HK-2 (cell line): Measurements from ENCODE around the gene TCF7.

Experiments
- DNase-seq: peaks from one replicate; pipeline ENCODE4 v3.0.0-alpha.2; 2018; ENCODE audit not compliant: unreplicated experiment

TCF7 gene

GRCh38 chr5:134113363-134113889 is 1.1 kb upstream of the TCF7 start:
- no peak for DNase-seq

GRCh38 chr5:134114886-134115805 is 665 bp downstream of the TCF7 start:
- DNase-seq: peak; percentile 25

GRCh38 chr5:134115806-134116175 is 1.3 kb downstream of the TCF7 start:
- DNase-seq: no peak

- DNase-seq: no peak
These were observed 1.8 kb downstream of the TCF7 start for GRCh38 chr5:134116286-134116685.

GRCh38 chr5:134116789-134117761 is 2.6 kb downstream of the TCF7 start:
- DNase-seq: no peak

- no peak for DNase-seq
These were observed 3.8 kb downstream of the TCF7 start for GRCh38 chr5:134118212-134118835.

- no peak for DNase-seq
These were observed 5.2 kb downstream of the TCF7 start for GRCh38 chr5:134119720-134120119.

- no peak for DNase-seq
These were observed 6.1 kb downstream of the TCF7 start for GRCh38 chr5:134120386-134121138.

- DNase-seq: no peak
These were observed 8.0 kb downstream of the TCF7 start for GRCh38 chr5:134122530-134122929.

- no peak for DNase-seq
These were observed 8.9 kb downstream of the TCF7 start for GRCh38 chr5:134123360-134123759.

GRCh38 chr5:134124289-134125038 is 10.0 kb downstream of the TCF7 start:
- DNase-seq: peak; percentile 67

GRCh38 chr5:134125039-134126015 is 10.8 kb downstream of the TCF7 start:
- DNase-seq: no peak

- peak; percentile 40 for DNase-seq
These were observed 12.9 kb downstream of the TCF7 start for GRCh38 chr5:134127376-134127861.

GRCh38 chr5:134127988-134128647 is 13.6 kb downstream of the TCF7 start:
- no peak for DNase-seq

- no peak for DNase-seq
These were observed 14.1 kb downstream of the TCF7 start for GRCh38 chr5:134128648-134128995.

- no peak for DNase-seq
These were observed 15.1 kb downstream of the TCF7 start for GRCh38 chr5:134129411-134130238.

GRCh38 chr5:134130239-134130945 is 15.9 kb downstream of the TCF7 start:
- DNase-seq: no peak
